ENCODE data around the gene NAB1.
A peak's percentile ranks its signal among the peaks of the same experiment; 100 is the strongest.

Gene NAB1

DNA sequence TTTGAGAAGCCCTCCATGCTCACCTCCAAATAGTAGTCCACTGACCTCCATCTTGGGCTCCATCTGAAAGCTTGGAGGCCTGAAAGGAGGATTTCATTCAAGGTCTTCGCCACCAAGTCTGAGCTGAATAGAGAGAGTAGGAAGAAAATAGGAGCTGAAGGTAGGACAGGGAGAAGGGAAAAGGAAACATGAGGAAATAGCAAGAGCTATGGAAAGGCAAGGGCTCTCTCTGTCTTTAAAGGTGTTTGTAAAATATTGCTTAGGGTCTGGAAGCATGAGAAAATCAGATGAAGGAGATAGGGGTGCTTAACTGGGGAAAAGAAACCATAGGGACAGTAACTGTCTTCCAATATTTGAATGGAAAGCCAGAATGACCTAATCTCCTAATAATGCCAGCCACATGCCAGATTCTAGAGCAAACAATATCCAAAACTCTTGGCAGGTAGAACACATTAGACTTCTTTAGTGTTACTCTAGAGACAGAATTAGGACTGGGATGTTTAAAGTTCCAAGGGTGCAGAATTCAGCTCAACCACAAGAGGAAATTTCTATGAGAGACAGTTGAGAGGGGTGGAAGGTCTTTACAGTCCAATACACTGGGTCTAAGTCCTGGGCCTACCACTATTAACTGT is 67.4 kb downstream of the NAB1 start:
- DNase-seq: no peak

DNA sequence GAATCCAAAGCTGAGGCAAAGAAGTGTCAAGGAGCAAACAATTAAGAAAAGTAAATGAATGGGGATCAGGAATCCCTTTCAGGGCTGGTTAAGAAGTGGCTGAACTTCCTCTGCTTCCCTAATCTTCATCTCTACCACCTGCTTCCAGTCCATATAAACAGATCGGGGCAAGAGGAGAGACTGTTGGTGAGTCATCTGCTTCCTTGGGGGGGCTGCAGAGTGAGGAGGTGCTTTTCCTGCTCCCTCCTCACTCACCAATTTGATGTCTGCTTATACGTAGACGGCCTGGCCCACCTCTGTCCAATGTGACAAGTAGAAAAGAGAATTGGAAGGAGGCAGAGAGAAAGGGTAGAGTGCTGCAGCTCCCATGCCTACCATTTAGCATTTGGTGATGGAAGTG is 68.4 kb downstream of the NAB1 start:
- DNase-seq: no peak

- DNase-seq: no peak
These were observed 69.1 kb downstream of the NAB1 start for GRCh38 chr2:190717764-190718651.

DNA sequence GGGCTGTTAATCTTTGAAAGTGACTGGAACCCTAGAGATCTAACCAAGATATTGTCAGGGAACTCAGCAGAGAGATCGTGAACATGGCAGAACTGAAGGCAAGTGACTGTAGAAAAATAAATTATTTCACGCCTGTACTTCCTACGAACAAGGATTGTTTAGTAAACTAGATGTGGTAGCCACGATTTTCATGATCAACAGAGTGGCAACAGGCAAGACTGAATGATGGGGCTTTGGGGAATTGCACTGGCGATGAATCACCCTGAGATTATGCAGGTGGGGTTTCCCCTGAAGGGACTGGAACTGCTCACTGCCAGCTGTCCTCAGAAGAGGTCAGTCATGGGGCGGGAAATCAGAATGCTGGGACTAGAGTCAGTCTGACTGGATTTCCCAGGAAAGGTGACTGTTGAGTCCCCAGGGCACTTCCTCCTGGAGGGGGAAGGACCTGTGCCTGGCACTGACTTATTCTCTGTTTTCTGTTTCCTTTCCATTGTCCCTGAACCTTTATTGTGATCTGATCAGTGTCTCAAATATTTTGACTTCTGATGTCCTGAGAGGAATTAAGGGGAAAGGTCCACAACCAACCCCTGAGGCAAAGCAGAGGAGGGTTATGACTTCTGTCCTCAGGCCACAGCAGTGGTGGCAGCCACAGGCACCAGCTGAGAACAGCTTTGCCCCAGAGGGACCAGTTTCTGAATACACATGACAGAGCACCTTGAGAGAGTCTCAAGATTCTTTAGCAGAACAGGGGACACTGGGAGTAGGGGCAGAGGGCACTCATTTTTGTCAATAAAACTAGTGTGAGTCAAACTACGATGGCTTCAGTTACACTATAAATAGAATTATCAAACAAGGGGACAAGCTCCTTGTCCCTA is 70.0 kb downstream of the NAB1 start:
- DNase-seq: peak; percentile 34

DNA sequence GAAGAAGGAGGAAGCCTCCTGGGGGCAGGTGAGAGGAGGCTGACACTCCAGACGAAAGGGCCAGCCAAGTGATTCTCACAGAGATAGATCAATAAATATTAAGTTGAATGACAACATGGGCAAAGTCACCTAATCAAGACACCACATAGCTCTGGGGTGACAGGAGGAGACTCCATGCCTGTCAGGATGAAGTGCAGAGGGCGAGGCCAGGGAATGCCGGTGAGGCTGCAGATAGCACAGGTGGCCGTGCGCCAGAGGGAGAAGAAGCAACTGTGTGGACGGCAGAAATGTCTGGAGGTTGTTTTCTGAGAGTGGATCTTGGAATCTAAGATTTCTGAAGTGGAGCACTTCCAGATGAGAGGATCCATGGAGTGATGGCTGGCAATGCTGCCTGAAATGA is 71.4 kb downstream of the NAB1 start:
- no peak for DNase-seq

DNA sequence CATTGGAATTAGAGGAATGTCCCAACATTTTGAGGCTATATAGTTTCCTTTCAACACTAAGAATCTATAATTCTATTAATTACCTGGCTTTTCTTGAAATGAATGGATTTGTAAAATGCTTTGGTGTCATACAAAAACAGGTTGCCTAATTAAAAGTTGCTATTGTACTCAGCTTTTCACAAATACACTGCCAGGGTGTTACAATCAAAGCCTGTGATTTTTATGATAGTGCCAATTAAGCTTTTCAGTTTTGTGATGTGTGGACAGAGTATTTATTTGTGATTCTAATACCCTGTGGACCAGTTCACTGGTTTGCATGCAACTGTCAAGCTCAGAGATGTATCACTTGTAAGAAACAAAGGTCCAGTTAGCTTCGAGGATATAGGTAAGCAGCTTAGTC is 71.8 kb downstream of the NAB1 start:
- no peak for DNase-seq

- no peak for DNase-seq
These were observed 73.3 kb downstream of the NAB1 start for GRCh38 chr2:190722061-190722759.

DNA sequence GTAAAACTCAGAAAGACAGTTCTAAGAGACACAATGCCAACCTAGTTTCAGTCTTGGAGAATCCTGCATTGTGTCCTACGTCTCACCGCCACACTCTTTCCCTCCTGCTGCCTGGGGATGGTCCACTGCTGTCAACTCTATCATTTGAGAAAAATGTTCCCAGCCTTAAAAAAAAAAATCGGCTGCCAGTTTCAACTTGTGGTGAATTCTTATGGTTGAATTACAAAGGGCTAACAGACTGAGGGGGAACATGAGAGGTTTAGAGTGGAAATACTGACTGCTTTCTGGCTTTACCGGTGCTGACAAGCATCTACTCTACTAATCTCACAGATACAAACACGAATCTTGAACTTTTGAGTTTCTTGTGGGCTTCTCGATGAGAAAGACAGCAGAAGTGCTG is 74.0 kb downstream of the NAB1 start:
- no peak for DNase-seq

- no peak for DNase-seq
These were observed 74.7 kb downstream of the NAB1 start for GRCh38 chr2:190723397-190724090.

GRCh38 chr2:190726255-190726654 is 77.4 kb downstream of the NAB1 start:
- DNase-seq: no peak

GRCh38 chr2:190736355-190736754 is 87.5 kb downstream of the NAB1 start:
- DNase-seq: no peak

DNA sequence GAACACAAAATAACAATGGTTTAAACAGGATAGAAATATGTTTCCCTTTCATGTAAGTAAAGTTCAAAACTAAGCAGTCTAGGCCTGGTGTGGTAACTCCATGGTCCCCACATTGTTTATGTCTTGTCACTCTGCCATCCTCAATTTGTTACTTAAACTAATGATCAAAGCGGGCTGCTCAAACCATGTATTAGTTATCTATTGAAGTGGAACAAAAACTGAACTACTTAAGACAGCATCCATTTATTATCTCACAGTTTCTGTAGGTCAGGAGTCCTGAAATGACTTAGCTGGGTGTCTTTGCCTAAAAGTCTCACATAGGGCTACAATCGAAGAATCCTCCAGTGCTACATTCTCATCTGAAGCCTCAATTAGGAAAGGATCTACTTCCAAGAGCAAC is 91.6 kb downstream of the NAB1 start:
- no peak for DNase-seq

Measured in activated CD8-positive, alpha-beta memory T cell treated with anti-CD3 and anti-CD28 coated beads, Interleukin-2, amount 50 U/mL, for 4 hours (primary cell).